Muscle of back (tissue), 13 donors: Measurements from ENCODE around the gene TMPRSS11E. TPM values are rescaled to one million over a fixed set of nuclear protein-coding genes. Genes with fewer than 3 reads are reported as not detected.
"Not testable (repeated sequence)": the region's sequence is repeated elsewhere in the genome, so short reads cannot be mapped to it uniquely, and the experiment has no call there.

Experiments used
- DNase-seq, 3 donors: peaks; one replicate each; pipeline versions ENCODE4 v3.0.0 to v3.0.0-alpha.2; 2013
- long read RNA-seq, 9 donors: transcript quantifications; one replicate each; lab custom pipeline, GENCODE V29; 2026
- polyA plus RNA-seq, 10 donors: library from polyadenylated mRNA; unstranded; fragments of 120-200 nt; gene quantifications; one replicate each; pipeline ENCODE4 v1.2.1, GENCODE V29; 2013; ENCODE audit not compliant: insufficient read length in 10 of 10

TMPRSS11E gene, protein sequence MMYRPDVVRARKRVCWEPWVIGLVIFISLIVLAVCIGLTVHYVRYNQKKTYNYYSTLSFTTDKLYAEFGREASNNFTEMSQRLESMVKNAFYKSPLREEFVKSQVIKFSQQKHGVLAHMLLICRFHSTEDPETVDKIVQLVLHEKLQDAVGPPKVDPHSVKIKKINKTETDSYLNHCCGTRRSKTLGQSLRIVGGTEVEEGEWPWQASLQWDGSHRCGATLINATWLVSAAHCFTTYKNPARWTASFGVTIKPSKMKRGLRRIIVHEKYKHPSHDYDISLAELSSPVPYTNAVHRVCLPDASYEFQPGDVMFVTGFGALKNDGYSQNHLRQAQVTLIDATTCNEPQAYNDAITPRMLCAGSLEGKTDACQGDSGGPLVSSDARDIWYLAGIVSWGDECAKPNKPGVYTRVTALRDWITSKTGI
- under 1 TPM in 1 of 10 donors, not detected in 9; 0.29 TPM for polyA plus RNA-seq
- long read RNA-seq, donor 1: 0 reads
- long read RNA-seq, donor 2: 0 reads
- long read RNA-seq, donor 3: 0 reads
- long read RNA-seq, donor 4: 0 reads
- long read RNA-seq, donor 5: 0 reads
- long read RNA-seq, donor 6: 0 reads
- long read RNA-seq, donor 7: 0 reads
- long read RNA-seq, donor 8: 0 reads
- long read RNA-seq, donor 9: 0 reads

DNA sequence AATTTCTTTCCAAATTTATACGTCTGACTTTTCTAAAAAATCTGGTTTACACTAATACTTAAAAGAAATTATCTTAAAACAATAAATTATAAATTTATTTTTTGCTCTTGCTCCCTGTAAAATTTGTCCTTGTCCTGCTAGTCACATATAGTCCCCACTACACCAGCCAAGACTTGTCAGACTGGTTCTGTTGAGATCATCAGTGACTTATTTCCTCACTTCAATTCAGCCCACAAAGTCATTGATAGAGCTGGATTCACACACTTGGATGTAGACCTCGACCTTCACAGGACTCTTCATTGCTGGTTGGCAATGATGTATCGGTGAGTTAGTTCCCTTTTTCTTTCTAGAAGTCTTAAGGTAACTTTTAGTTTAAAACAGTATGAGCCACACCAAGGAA is at the start of gene TMPRSS11E:
TMPRSS11E (plus strand) TSS at position 263 of the 400 bp plus-strand sequence; CDS start at position 313, 50 bp downstream.
- no peak for DNase-seq

DNA sequence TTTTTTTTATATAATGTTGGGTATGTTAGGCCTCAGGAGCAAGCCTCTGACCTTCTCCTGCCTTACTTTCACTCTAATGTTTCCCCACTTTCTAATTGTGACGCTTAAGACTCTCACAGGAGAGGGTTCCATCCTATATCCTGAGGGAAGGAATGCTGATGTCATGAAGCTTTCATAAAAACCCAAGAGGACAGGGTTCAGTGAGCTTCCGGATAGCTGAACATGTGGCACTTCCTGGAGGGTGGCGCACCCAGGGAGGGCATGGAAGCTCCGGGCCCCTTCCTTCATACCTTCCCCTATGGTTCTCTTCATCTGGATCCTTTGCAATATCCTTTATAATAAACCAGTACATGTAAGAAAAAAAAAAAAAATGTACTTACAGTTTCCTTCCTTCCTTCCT is 48.0 kb upstream of the TMPRSS11E start:
- no peak for DNase-seq

DNA sequence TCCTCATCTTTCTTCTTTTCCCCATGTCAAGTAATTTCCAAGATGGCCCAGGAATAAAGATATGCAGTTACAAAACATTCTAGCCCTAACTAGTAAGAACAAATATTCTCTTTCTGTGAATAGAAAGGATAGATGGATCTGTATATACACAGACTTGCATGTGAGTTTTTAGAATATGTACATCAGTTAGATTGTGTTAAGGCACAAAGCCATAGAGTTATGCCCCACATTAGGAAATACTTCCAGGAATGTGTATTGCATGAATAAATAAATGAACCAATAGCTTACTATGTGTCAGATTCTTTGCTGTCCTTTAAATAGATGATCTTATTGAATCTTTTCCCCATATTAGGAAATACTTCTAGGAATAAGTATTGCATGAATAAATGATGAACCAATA is 46.0 kb upstream of the TMPRSS11E start:
- DNase-seq: no peak

DNA sequence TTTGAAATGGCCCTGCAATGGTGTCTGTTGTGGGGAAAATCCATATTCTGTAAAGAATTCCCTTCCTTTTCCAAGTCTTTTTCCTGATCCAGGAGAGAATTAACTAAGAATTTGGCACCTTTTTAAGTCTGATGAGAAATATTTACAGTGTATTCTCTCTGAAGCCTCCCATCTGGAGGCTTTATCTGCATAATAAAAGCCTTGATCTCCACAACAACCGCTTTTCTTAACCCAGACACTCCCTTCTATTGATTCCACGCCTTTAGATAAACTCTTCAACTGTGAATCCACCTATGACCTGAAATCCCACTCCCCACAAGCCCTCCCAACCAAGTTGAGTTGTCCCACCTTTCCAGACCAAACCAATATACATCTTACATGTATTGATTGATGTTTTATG is 43.1 kb upstream of the TMPRSS11E start:
- DNase-seq: no peak

DNA sequence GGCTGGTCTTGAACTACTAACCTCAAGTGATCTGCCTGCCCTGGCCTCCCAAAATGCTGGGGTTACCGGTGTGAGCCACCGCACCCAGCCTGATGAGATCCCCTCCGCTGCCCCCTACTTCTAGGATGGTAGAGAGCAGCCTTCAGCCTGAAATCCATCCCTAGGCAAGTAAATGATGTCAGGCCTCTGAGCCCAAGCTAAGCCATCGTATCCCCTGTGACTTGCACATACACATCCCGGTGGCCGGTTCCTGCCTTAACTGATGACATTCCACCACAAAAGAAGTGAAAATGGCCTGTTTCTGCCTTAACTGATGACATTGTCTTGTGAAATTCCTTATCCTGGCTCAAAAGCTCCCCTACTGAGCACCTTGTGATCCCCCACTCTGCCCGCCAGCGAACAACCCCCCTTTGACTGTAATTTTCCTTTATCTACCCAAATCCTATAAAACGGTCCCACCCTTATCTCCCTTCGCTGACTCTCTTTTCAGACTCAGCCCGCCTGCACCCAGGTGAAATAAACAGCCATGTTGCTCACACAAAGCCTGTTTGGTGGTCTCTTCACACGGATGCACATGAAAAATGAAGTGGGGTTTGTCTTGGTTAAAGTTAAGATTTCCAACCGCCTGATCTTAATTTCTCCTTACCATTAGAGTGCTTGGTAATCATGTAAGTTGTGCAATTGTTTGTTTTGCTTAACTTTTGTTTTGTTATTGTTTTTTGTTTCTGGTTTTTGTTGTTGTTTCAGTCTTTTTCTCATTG is 41.4 kb upstream of the TMPRSS11E start:
- not testable (repeated sequence) for DNase-seq

DNA sequence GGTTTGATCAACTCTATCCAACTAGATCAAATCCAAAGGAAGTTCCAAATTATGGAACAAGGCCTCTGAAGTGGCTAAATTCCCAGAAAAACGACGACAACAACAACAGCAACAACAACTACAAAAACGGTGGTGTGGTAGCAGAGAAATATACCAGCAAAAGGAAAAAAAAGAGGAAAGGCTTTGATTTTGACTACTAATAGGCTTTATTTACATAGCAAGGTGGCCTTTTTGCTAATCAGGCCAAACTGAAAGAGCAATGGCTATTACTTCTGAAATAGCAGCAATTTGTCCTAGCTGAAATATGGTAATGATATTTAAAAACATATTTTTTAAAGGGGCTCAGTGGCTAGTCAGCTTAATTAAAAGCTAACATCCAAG is 40.8 kb upstream of the TMPRSS11E start:
- DNase-seq: no peak

DNA sequence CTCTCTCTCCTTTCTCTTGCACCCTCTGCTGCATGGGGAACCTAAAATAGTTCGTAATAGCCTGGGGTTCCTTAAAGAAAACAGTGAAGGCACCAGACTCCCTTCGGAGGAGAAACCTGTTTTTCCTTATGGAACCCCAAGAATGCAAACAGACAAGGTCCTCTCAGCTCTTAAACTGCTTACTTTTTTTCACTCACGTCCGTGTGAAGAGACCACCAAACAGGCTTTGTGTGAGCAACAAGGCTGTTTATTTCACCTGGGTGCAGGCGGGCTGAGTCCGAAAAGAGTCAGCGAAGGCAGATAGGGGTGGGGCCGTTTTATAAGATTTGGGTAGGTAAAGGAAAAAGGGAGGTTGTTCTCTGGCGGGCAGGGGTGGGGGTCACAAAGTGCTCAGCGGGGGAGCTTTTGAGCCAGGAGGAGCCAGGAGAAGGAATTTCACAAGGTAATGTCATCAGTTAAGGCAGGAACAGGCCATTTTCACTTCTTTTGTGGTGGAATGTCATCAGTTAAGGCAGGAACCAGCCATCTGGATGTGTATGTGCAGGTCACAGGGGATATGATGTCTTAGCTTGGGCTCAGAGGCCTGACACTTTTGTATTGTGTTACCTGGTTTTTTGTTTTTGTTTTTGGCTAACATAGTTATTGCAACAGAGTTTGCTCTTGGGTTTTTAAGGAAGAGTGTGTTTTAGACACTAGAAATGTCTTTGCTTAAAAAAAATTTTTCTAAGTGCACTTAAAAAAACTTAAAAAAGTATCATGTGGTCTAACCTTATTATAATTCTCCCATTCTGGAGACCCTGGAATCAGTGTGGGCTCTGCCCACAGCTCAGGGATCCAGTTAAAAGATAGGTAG is 40.0 kb upstream of the TMPRSS11E start:
- DNase-seq: not testable (repeated sequence)

DNA sequence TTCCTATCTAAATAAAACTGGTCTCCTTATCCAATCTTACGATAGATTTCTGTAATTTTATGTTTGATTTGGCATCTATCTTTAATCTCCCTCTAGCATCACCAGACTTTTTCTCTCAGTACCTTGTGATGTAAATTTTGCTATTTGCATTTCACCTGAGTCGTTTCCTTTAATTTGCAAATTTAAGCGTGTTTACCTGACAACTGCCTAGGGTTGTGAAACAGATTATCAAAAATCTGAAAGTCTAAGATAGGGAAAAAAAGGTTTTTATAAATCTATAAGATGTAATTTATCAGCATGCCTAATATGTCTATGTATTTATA is 39.4 kb upstream of the TMPRSS11E start:
- no peak for DNase-seq

DNA sequence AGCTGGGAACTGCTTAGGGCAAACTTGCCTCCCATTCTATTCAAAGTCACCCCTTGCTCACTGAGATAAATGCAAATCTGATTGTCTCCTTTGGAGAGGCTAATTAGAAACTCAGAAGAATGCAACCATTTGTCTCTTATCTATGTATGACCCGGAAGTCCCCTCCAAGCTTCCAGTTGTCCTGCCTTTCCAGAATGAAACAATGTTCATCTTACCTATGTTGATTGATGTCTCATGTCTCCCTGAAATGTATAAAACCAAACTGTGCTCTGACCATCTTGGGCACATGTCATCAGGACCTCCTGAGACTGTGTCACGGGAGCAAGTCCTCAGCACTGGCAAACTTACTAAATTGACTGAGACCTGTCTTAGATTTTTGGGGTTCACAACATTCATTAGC is 37.1 kb upstream of the TMPRSS11E start:
- DNase-seq: no peak

DNA sequence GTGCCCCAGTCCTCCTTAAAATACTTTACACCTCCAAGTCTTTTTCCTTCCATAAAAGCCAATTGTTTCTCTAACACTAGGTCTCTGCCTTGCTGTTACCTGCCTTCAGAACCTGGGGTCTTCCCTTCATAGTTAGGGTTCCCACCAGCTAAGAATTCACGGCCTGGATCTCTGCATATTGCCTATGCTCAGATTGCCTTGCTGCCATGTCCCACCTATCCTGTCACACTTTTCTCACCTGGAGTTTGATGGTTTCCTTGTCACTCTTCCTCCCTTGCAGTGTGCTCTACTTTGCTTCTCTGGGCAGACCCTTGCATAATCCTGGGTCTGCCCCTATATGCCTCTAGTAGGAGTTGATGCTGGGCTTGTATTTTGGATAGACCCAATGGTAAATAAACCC is 36.6 kb upstream of the TMPRSS11E start:
- no peak for DNase-seq

DNA sequence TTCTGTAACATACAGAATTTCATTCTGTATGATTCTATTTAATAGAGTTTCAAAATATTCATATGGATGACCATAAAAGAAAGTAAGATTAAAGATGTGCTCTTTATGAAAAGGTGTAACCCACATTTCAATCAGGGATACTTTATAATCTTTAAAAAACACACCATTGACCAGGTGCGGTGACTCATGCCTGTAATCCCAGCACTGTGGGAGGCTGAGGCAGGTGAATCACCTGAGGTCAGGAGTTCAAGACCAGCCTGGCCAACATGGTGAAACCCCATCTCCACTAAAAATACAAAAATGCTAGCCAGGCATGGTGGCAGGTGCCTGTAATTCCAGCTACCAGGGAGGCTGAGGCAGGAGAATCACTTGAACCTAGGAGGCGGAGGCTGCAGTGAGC is 35.2 kb upstream of the TMPRSS11E start:
- not testable (repeated sequence) for DNase-seq

DNA sequence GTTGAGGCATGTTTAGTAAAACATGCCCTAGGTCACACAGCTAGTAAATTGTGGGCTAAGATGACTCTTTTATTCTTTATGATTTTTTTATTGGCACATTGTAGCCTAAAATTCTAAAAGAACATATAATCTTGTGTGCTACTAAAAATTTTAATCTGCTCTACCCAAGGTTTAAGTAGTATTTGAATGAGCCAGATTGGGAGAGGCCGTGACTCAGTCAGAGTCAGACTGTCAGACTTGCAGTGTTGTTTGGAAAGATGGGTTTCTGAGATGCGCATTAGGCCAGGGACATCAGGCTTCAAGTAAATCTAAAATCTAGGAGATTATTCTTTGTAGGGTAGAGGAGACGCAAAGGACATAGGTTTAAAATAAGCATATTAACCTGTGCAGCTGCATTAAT is 30.7 kb upstream of the TMPRSS11E start:
- DNase-seq: no peak

DNA sequence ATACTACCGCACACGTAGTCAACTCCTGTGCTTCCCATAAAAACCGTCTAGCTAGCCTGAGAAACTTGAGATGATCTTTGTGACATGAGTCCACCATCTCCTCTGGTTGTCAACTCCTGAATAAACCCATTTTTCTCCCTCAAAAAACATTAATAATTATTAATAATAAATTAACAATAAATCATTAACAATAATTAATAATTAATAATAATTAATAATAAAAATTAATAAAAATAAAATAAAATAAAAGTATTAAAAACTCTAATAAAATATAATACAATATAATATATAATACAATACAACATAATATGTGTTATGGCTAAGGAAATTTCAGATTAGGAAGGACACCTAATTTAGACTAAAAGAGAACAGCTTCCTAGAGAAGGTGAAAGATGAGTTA is 20.7 kb upstream of the TMPRSS11E start:
- DNase-seq: no peak

DNA sequence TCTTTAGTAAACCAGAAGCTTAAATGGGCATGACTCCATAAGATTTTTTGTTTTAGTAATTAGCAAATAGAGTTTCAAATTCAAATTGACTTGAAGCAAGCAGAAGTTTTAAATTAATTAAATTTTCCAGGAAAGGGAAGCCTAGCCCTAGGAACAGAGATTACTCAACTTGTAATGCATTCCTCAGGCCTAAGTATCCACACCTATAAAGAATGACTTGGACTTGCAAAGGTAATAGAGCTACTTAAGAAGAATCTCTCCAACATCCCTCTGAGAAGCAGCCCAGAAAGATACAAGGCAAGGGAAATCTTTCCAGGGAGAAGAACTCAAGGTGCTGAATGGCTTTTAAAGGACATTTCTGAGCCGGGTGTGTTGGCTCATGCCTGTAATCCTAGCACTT is 16.9 kb upstream of the TMPRSS11E start:
- DNase-seq: no peak

DNA sequence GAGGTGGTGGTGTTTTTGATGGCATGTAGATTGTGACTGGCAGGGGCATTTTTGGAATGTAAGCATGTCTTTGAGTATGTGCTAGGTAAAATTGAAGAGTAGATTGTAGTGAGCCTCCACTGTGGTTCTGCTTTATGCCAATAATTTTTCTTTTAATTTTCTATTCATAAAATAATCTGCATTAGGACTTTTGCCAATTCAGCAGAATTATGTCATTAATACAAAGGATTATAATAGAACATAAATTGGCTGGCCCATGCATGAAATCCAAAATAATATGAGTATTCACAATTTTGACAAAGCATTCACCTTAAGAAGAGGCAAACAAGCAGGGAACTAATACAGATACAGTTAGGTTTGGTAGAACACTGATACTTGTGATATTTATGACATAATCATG is 14.9 kb upstream of the TMPRSS11E start:
- DNase-seq: no peak

DNA sequence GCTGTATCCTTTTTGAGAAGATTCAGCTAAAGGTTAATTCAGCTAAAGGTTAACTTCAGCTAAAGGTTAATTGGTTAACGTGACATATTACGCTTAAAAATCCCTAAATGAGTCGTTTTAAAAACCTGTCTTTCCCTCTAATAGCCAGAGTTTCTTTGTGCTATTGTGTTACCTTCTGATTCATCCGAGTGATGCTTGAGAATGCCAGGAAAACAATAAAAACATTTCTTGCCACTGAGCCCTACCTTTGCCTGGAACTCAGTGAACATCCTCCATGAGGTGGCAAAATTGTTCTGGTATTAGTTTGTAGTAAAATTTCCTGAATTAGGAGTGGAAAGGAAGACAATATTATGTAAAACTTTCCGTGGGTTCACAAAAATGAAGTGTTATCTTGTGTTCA is 13.7 kb upstream of the TMPRSS11E start:
- no peak for DNase-seq

DNA sequence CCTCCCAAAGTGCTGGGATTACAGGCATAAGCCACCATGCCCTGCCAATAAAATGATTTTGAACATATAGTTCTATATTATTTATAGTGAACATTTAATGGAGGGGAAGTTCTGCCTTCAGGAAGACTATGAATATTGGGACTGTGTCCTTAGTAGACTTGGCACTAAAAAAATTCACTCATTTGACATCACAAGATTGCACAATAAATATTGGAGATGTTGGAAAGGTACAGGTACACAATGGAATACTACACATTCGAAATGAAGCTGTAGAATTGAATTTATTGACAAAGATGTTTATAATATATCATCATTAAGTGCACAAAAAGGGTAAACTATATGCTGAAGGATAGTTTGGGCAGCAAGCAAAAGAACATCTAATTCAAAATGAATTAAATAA is 13.0 kb upstream of the TMPRSS11E start:
- no peak for DNase-seq

DNA sequence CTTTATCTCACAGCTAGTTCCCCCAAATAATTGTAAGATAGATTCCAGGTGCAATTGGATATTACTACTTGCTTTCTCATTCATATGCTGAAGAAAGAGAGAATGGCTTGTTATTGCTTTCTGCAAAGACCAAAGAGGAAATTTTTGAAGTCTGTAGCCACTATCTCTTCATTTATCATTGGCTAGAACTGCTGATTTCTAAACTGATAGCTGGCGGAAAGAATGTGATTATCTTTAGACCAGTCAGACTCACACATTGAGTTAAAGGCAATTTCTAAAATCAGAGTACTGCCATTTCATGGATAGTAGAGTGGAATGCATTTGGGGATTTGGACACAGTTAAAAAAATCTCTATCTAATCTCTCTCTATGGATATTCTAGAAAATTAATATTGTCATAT is 12.4 kb upstream of the TMPRSS11E start:
- DNase-seq: no peak

DNA sequence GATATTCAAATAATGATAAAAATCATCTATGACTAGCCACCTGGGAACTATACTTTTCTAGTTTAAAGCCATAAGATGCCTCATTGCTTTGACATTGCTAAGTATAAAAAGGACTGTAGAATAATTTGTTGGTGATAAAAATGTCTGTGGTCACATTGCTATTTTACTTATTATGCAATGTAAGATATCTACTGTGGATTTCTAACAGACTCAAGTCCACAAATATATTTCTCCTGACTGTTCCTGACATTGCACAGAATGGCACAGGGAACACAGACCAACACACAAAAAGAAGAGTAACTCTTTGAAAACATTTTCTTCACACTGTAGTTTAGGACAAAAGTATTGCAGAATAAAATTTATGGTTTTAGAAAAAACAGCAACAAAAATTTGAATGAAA is 2.2 kb upstream of the TMPRSS11E start:
- DNase-seq: no peak

DNA sequence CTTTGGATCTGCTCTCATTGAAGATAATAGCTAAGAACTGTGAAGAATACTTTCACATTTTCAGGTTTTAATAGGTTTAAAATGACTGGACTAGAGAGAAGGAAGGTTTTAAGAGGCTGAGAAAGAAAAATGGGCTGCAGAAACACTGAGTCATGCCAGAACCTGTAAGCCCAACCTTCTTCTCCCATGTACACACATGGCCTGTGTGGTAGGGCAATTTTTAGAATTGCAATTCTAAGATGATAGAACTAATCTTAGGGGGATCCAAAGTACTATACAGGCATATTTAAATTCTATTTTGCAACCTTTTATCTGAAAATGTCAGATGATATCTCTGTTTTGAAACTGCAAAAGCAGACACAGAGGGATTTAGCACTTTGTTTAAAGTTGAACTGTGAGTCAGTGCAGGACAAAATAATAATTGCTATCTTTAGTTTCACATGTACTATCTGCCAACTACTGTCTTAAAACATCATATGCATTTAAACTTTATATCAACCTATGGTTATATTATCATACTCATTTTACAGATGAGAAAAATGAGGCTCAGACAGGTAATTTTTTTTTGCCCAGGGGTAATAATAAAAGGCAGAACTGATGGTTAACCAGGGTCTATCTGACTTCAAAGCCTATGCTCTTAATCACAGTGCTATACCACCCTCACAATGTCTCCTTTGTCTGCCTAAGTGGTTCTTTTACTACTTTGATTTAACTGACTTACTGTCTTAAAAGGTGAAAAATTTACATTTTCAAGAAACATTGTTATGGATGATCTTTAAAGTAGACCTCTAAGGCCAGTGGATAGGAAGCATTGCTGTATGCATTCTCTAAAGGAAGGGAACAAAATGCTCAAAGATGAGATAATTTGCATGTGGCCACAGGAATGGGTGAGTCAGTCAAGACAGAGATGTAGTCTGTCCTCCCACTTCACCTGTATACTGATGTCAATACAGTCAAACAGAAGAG is 4.3 kb downstream of the TMPRSS11E start:
- no peak for DNase-seq

DNA sequence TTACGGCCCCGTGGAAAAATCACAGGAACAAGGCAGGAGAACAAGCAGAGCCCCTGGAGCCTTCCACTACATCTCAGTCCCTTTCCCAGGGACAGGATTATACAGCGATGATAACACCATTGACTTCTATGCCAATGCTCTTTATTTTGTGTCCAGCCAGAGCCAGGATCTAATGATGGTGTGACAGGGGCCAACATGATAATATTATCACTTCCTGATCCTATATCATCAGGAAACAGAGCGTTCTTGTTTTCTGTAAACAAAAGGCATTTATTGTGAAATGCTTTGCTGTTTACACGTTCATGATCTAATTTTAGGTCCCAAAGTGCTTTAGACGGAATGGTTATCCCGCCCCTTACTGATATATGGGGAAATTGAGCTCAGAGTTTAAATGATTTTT is 12.8 kb downstream of the TMPRSS11E start:
- no peak for DNase-seq
